Coronary artery (tissue), 2 donors: ENCODE results near the gene SLC25A25.
"Not testable (repeated sequence)": the region's sequence is repeated elsewhere in the genome, so short reads cannot be mapped to it uniquely, and the experiment has no call there.

ENCODE experiments used
- DNase-seq: peaks from one replicate; pipeline ENCODE4 v3.0.0-alpha.2; 2017; ENCODE audit warnings: low spot score
- H3K27ac ChIP-seq, 2 donors: fragments of 200-600 bp; sonication (generic); one replicate each; pipeline ENCODE4 v1.5.1; 2016 to 2019
- H3K4me3 ChIP-seq: fragments of 200-600 bp; sonication (generic); 2 replicates; pipeline ENCODE4 v1.5.1; 2016; ENCODE audit warnings: mild to moderate bottlenecking, moderate library complexity
- TF ChIP-seq, protein P1 (sequence below): fragments of 200-600 bp; sonication (generic); IDR thresholded peaks from one replicate; pipeline ENCODE4 v1.5.1; 2019; ENCODE audit warnings: antibody characterized with exemption

The SLC25A25 gene

DNA sequence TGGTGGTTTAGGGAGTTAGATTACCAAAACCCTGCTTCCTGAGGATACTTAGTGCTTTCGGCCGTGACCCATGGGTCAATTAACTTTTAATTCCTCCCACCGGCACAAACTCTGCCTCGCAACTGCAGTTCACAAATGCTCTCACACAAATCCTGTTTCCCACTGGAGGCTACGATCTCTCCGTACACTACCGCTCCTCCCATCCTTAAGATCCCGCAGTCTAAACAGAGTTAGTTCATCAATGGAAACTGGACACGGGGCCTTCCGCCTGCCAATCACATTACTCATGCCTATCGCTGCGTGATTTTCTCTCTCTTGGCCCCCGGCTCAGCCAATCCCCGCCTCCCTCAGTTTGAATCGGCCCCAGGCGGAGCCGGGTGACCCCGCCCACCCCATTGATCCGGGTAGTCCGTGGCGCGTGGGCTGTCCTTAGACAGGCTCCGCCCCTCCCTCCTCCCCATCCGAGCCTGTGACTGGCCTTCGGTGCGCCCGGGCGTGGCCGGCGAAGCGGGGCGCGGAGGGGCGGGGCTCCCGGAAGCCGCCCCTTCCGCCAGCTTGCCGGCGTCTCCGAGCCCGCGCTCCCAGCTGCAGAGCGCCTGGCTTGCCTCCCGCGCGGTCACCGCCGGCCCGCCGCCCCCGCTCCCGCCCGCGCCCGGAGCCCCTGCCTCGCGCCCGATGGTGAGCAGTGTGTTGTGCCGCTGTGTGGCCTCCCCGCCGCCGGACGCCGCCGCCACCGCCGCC is at the start of gene SLC25A25:
TSS of gene SLC25A25 (plus strand) at position 588 of the 741 bp plus-strand sequence. CDS start at position 676, 88 bp downstream.
- TF ChIP-seq, protein P1, sequence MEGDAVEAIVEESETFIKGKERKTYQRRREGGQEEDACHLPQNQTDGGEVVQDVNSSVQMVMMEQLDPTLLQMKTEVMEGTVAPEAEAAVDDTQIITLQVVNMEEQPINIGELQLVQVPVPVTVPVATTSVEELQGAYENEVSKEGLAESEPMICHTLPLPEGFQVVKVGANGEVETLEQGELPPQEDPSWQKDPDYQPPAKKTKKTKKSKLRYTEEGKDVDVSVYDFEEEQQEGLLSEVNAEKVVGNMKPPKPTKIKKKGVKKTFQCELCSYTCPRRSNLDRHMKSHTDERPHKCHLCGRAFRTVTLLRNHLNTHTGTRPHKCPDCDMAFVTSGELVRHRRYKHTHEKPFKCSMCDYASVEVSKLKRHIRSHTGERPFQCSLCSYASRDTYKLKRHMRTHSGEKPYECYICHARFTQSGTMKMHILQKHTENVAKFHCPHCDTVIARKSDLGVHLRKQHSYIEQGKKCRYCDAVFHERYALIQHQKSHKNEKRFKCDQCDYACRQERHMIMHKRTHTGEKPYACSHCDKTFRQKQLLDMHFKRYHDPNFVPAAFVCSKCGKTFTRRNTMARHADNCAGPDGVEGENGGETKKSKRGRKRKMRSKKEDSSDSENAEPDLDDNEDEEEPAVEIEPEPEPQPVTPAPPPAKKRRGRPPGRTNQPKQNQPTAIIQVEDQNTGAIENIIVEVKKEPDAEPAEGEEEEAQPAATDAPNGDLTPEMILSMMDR, result no peak
- peak; percentile 99 for DNase-seq
- Histone ChIP-seq H3K27ac (peak within 1 kb of the TSS; percentile 95 to 99), H3K4me3 (peak within 1 kb of the TSS; percentile 90)

DNA sequence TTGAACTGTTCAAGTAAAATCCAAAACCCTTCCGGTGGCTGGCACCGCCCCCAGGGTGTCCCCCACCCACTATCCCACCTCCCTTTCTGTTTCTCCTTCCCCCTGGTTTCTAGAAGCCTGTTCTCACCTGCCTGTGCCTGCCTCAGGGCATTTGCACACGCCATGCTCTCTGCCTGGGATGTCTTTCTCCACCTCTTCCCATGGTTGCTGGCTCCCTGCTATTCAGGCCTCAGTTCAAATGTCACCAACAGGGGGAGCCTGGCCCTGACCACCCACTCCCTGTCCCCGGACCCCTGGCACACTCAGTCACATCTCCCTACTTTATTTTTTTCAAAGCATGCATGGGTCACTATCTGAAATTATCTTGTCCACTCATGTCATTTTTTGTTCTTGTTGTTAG is 47.3 kb upstream of the SLC25A25 start:
- H3K27ac ChIP-seq, result no peak overlapping the region
- no peak for DNase-seq
- TF ChIP-seq, protein P1, result no peak
- H3K4me3 ChIP-seq, result no peak overlapping the region

DNA sequence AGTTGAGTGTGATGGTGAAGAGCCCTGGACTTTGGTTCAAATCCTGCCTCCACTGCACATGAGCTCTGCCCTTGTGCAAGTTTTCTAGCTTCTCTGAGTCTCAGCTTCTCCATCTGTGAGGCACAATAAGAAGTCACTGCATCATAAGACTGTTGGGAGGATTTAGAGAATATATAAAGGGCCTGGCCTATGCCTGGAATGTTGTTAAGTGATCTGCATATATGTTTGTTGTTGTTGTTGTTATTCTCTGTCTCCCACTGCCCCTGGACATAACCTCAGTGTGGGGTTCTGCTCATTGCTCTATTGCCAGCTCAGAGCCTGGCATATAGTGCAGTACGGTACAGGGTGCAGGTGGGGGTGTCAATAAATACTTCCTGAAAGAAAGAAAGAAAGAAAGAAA is 46.9 kb upstream of the SLC25A25 start:
- TF ChIP-seq, protein P1, result no peak
- no peak overlapping the region for H3K27ac ChIP-seq
- no peak for DNase-seq
- H3K4me3 ChIP-seq, result no peak overlapping the region

DNA sequence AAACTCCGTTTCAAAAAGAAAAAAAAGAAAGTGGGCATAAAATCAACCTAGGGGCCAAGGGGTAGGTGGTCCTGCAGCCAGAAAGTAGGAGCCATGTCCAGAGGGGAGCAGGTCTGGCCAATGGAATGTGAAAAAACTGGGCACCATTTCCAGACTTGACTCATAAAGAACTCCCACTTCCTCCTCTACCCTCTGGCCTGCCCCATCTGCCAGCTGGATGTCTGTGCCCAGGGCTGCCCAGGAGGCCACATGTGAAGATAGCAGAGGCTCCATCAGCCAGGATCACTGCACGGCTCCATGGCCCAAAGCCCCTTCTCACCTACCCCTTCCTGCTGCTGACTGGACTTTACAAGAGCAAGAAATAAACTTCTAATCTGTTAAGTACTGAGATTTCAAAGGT is 45.1 kb upstream of the SLC25A25 start:
- no peak overlapping the region for H3K4me3 ChIP-seq
- DNase-seq, result no peak
- TF ChIP-seq, protein P1, result no peak
- H3K27ac ChIP-seq, result no peak overlapping the region

DNA sequence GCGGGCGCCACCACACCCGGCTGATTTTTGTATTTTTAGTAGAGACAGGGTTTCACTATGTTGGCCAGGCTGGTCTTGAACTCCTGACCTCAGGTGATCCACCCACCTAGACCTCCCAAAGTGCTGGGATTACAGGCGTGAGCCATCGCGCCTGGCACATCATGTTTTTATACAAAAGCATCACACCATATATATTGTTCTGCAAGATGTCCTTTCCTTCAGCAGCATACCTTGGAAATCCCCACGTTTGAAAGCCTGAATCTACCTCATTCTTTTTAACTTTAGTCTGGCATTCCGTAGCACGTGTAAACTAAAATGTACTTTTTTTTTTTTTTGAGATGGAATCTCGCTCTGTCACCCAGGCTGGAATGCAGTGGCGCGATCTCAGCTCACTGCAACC is 44.4 kb upstream of the SLC25A25 start:
- H3K27ac ChIP-seq, DNase-seq: not testable (repeated sequence)

DNA sequence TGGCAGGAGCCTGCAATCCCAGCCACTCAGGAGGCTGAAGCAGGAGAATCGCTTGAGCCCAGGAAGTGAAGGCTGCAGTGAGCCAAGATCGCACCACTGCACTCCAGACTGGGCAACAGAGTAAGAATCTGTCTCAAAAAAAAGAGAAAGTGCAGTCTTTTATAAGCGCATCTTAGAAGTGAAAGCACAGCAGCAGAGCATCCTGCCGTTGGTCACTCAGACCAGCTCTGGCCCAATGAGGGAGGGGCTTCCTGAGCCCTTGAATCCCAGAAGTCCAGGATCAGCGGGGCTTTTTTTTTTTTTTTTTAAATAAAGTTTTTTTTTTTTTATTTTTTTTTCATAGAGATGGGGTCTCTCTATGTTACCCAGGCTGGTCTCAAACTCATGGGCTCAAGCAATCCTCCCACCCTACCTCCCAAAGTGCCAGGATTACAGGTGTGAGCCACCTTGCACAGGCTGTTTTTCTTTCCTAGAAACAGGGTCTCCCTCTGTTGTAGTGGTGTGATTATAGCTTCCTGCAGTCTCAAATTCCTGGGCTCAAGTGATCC is 43.2 kb upstream of the SLC25A25 start:
- Histone ChIP-seq H3K4me3 (no peak overlapping the region), H3K27ac (no peak overlapping the region)
- DNase-seq, result no peak
- TF ChIP-seq, protein P1, result no peak

More for the DNA sequence above, 44.4 kb upstream of the SLC25A25 start:
- H3K4me3 ChIP-seq, result not testable (repeated sequence)

DNA sequence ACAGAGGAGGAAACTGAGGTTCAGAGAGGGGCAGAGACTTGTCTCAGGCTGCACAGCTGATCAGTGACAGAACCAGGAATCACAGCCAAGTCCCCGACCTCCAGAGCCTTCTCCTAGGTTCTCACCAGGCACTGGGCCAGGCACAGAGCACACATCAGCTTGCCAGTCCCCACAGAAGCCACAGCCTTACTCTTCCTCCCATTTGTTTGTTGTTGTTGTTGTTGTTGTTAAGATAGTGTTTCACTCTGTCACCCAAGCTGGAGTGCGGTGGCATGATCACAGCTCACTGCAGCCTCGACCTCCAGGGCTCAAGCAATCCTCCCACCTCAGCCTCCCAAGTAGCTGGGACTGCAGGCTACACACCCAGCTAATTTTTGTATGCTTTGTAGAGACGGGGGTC is 42.3 kb upstream of the SLC25A25 start:
- DNase-seq, result no peak
- Histone ChIP-seq H3K4me3 (no peak overlapping the region), H3K27ac (no peak overlapping the region)
- TF ChIP-seq, protein P1, result no peak
